ENCODE measurements around the gene ENPP4. TPM values are rescaled to one million over a fixed set of nuclear protein-coding genes. Genes with fewer than 3 reads are reported as not detected.

ENPP4 gene
- total RNA-seq, 2 experiments from 2014 or later: 8.6 TPM

GRCh38 chr6:46160102-46160501, 30.3 kb downstream of the ENPP4 start:
- Mint-ChIP-seq H3K4me1 (no peaks in the 10 kb centered on the region), H3K4me3 (no peak overlapping the region), H3K36me3 (peaks cover 2% of the 10 kb centered on the region), H3K9me3 (no peaks in the 10 kb centered on the region), H3K27me3 (peaks cover 14% of the 10 kb centered on the region), H3K27ac (no peak overlapping the region)
- no peak for DNase-seq

- H3K4me1 Mint-ChIP-seq: peaks cover 11% of the 10 kb centered on the region
- peak; percentile 81 for DNase-seq
- H3K27me3 Mint-ChIP-seq: peaks cover 20% of the 10 kb centered on the region
- H3K9me3 Mint-ChIP-seq: no peaks in the 10 kb centered on the region
- H3K27ac Mint-ChIP-seq: no peak within 1 kb of the TSS
- H3K36me3 Mint-ChIP-seq: no peaks in the 10 kb centered on the region
- peak within 1 kb of the TSS; percentile 79 for H3K4me3 Mint-ChIP-seq
Observed at GRCh38 chr6:46170357-46171289, 40.8 kb downstream of the ENPP4 start, which contains the start of gene ENPP5. Gene ENPP5 (minus strand): TSS chr6:46170980. CDS start chr6:46168262, 2,718 bp downstream.

GRCh38 chr6:46172176-46172575, 42.4 kb downstream of the ENPP4 start:
- H3K4me1 Mint-ChIP-seq: peaks cover 15% of the 10 kb centered on the region
- H3K36me3 Mint-ChIP-seq: no peaks in the 10 kb centered on the region
- no peak overlapping the region for H3K27ac Mint-ChIP-seq
- no peak overlapping the region for H3K4me3 Mint-ChIP-seq
- no peaks in the 10 kb centered on the region for H3K9me3 Mint-ChIP-seq
- H3K27me3 Mint-ChIP-seq: peaks cover 16% of the 10 kb centered on the region
- no peak for DNase-seq

DNA sequence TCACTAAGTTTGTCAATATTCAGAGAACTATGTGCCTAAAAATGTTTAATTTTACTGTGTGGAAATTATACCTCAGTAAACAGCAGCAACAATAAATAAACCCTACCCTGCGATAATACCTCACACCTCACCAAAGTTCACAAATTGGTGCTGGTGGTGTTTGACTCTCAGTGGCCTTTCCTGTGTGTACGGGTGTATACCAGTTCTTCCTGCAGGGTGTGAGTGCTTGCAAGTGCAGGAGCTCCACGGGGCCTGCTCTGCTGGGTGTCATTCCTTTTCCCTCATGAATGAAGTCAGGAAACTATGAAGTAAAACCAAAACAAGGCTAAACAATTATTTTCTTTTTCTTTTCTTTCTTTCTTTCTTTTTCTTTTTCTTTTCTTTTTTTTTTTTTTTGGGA, 45.1 kb downstream of the ENPP4 start:
- no peak for DNase-seq
- H3K9me3 Mint-ChIP-seq: no peaks in the 10 kb centered on the region
- H3K27me3 Mint-ChIP-seq: peaks cover 32% of the 10 kb centered on the region
- H3K27ac Mint-ChIP-seq: no peak overlapping the region
- H3K4me3 Mint-ChIP-seq: no peak overlapping the region
- no peaks in the 10 kb centered on the region for H3K36me3 Mint-ChIP-seq
- peaks cover 15% of the 10 kb centered on the region for H3K4me1 Mint-ChIP-seq

DNA sequence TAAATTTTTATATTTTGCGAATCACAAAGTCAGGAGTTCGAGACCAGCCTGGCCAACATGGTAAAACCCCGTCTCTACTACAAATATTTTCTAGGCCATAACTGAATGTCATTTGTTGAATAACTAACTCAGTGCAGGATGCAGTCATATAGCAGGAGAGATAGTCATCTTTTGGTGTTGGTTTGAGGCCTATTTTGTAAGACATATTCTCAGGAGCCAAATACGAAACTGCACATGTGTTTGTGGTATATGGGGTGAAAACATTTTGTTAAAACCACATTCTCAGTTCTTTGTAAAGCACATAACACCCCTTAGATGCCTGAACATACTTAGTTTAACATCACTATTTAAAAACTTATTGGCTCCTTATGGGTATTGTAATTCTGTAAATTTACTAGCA, 45.7 kb downstream of the ENPP4 start:
- DNase-seq: no peak
- Mint-ChIP-seq H3K9me3 (no peaks in the 10 kb centered on the region), H3K27ac (no peak overlapping the region), H3K36me3 (no peaks in the 10 kb centered on the region), H3K4me1 (peaks cover 13% of the 10 kb centered on the region), H3K4me3 (no peak overlapping the region), H3K27me3 (peaks cover 27% of the 10 kb centered on the region)

- no peak overlapping the region for H3K27ac Mint-ChIP-seq
- H3K36me3 Mint-ChIP-seq: no peaks in the 10 kb centered on the region
- H3K4me3 Mint-ChIP-seq: no peak overlapping the region
- peaks cover 27% of the 10 kb centered on the region for H3K27me3 Mint-ChIP-seq
- H3K9me3 Mint-ChIP-seq: no peaks in the 10 kb centered on the region
- H3K4me1 Mint-ChIP-seq: peaks cover 11% of the 10 kb centered on the region
- no peak for DNase-seq
Observed at GRCh38 chr6:46175976-46176375, 46.2 kb downstream of the ENPP4 start.

DNA sequence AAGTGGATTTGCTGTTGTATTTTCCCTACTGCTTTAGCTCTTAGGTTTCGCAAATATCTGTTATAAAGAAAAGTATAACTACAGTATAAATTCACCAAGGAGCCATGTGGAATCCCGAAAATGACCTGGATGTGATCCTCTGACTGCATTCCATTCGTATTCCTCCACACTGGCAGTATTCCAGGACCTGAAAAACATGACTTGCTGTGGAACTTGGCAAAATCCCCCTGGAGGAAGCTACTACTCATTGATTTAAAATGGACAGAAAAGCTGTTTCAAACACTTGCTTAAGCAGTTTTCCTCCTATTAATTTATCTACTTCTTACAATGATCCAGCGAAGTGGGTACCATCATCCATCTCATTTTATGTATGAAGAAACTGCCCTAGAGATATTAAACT, 54.3 kb downstream of the ENPP4 start:
- H3K36me3 Mint-ChIP-seq: no peaks in the 10 kb centered on the region
- no peak overlapping the region for H3K27ac Mint-ChIP-seq
- no peak overlapping the region for H3K4me3 Mint-ChIP-seq
- no peak for DNase-seq
- peaks cover 21% of the 10 kb centered on the region for H3K27me3 Mint-ChIP-seq
- no peaks in the 10 kb centered on the region for H3K4me1 Mint-ChIP-seq
- H3K9me3 Mint-ChIP-seq: no peaks in the 10 kb centered on the region

GRCh38 chr6:46186583-46186982, 56.8 kb downstream of the ENPP4 start:
- H3K27ac Mint-ChIP-seq: no peak overlapping the region
- no peak overlapping the region for H3K4me3 Mint-ChIP-seq
- no peak for DNase-seq
- no peaks in the 10 kb centered on the region for H3K9me3 Mint-ChIP-seq
- H3K4me1 Mint-ChIP-seq: no peaks in the 10 kb centered on the region
- peaks cover 24% of the 10 kb centered on the region for H3K27me3 Mint-ChIP-seq
- no peaks in the 10 kb centered on the region for H3K36me3 Mint-ChIP-seq

DNA sequence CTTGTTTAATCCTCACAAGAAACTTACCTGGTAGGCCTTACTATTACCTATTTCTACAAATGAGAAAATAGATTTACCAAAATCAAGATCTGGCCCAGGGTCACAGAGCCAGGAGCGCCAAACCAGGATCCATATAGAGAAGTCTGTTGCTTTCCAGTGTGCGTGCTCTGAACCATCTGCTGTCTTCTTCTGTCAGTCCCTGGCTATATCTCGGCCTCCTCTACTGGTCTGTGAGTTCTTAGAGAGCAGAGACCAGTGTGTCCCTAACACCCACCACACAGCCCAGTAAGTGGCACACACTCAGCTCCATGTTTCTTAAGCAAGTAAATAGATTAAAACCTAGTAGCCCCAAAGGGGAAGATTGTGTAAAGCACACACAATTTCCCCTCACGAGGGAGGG, 59.9 kb downstream of the ENPP4 start:
- Mint-ChIP-seq H3K36me3 (no peaks in the 10 kb centered on the region), H3K4me3 (no peak overlapping the region), H3K27ac (no peak overlapping the region), H3K27me3 (peaks cover 42% of the 10 kb centered on the region), H3K9me3 (no peaks in the 10 kb centered on the region), H3K4me1 (no peaks in the 10 kb centered on the region)
- DNase-seq: no peak

GRCh38 chr6:46190889-46191288, 61.1 kb downstream of the ENPP4 start:
- no peaks in the 10 kb centered on the region for H3K4me1 Mint-ChIP-seq
- H3K27ac Mint-ChIP-seq: no peak overlapping the region
- H3K4me3 Mint-ChIP-seq: no peak overlapping the region
- DNase-seq: no peak
- H3K27me3 Mint-ChIP-seq: peaks cover 36% of the 10 kb centered on the region
- H3K9me3 Mint-ChIP-seq: no peaks in the 10 kb centered on the region
- no peaks in the 10 kb centered on the region for H3K36me3 Mint-ChIP-seq

DNA sequence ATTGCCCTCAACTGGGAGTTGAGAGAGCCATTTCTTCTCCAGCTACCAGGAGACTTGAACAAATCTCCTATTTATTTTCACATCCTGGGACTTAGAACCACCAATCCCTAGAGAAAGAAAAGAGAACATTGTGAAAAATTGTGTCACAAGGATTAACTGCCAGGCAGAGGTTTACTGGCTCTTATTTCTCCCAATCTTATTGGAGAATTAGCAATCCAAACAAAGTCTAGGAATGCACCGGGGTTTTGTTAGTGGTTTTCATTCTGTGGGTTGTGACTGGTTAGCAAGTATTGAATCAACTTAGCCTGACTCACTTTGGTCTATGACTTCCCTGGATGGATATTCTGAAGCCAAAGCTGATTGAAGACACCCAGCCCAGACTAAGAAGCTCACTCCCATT, 62.2 kb downstream of the ENPP4 start:
- Mint-ChIP-seq H3K27me3 (peaks cover 33% of the 10 kb centered on the region), H3K27ac (no peak overlapping the region), H3K9me3 (no peaks in the 10 kb centered on the region), H3K4me1 (no peaks in the 10 kb centered on the region), H3K4me3 (no peak overlapping the region), H3K36me3 (no peaks in the 10 kb centered on the region)
- no peak for DNase-seq

Other genes with a start within 250 kb of the ENPP4 start
- under 1 TPM; 0.50 to 0.74 TPM for gene CLIC5, start 114.1 kb upstream of the ENPP4 start, total RNA-seq
- under 1 TPM; 0.33 to 0.38 TPM for gene ENPP5, start 41.0 kb downstream of the ENPP4 start, total RNA-seq

Measured in activated naive CD8-positive, alpha-beta T cell treated with anti-CD3 and anti-CD28 coated beads for 36 hours (primary cell).